K562 (cell line): Measurements from ENCODE around the gene ATP2A1. TPM values are rescaled to one million over a fixed set of nuclear protein-coding genes. Genes with fewer than 3 reads are reported as not detected.

Experiments
- CBX5 ChIP-seq: IDR thresholded peaks from 2 replicates; pipeline ENCODE4 v1.6.1; 2014; ENCODE audit warnings: low read depth, borderline replicate concordance
- CREM ChIP-seq: IDR thresholded peaks from 2 replicates; pipeline ENCODE4 v1.6.1; 2014; ENCODE audit warnings: antibody characterized with exemption, low read depth
- GABPB1 ChIP-seq: sonication (generic); formaldehyde crosslinking; IDR thresholded peaks from 2 replicates; pipeline ENCODE4 v1.8.0; 2022; ENCODE audit warnings: mild to moderate bottlenecking, missing genetic modification reagents
- MXI1 ChIP-seq: IDR thresholded peaks from 2 replicates; pipeline ENCODE4 v1.6.1; 2011; ENCODE audit warnings: low read depth, mild to moderate bottlenecking, improper control_type of control experiment, low read length
- NR2C1 ChIP-seq, 2 experiments: fragments of 450-650 bp; IDR thresholded peaks; 2 replicates each; pipeline ENCODE4 v1.6.1; 2017; ENCODE audit warnings: mild to moderate bottlenecking in 2 of 2, antibody characterized with exemption in 1 of 2, inconsistent platforms in 1 of 2, missing compliant biosample characterization in 1 of 2, missing genetic modification characterization in 1 of 2
- POLR3A ChIP-seq: IDR thresholded peaks from 2 replicates; pipeline ENCODE4 v1.6.1; 2011; ENCODE audit warnings: borderline replicate concordance, mild to moderate bottlenecking, moderate library complexity; ENCODE audit not compliant: insufficient read length, insufficient read depth; ENCODE audit errors: extremely low read depth
- PYGO2 ChIP-seq: fragments of 450-650 bp; IDR thresholded peaks from 2 replicates; pipeline ENCODE4 v1.6.1; 2016; ENCODE audit warnings: mild to moderate bottlenecking, missing genetic modification characterization, moderate library complexity, missing compliant biosample characterization
- RBFOX2 ChIP-seq: fragments of 200-400 bp; formaldehyde crosslinking; IDR thresholded peaks from 2 replicates; pipeline ENCODE4 v1.6.1; 2017; ENCODE audit warnings: low read depth, mild to moderate bottlenecking, low read length, moderate library complexity
- ZNF41 ChIP-seq: fragments of 250-450 bp; sonication (Bioruptor Pico); conservative IDR thresholded peaks from 2 replicates; pipeline ENCODE4 v1.4.0; 2020; ENCODE audit warnings: mild to moderate bottlenecking
- ZNF431 ChIP-seq: sonication (generic); formaldehyde crosslinking; IDR thresholded peaks from 2 replicates; pipeline ENCODE4 v1.8.0; 2022; ENCODE audit warnings: mild to moderate bottlenecking, missing genetic modification reagents
- ZSCAN32 ChIP-seq: fragments of 450-650 bp; formaldehyde crosslinking; IDR thresholded peaks from 2 replicates; pipeline ENCODE4 v1.4.0; 2020; ENCODE audit warnings: mild to moderate bottlenecking, moderate library complexity
- polyA plus RNA-seq, 8 experiments: library from polyadenylated mRNA; depleted of rRNA in 4 of 8; stranded (reverse) in 5 of 8; unstranded in 3 of 8; fragments of >200 nt; fragmentation: Nextera tagmentation in 2 of 8; fragmentation: Illumina TruSeq in 1 of 8; extraction: Ambion mirVana in 2 of 8; extraction: Trizol in 1 of 8; gene quantifications; 2 replicates each; pipeline versions ENCODE4 v1.2.1 to v1.2.3, GENCODE V29; 2011 to 2014; ENCODE audit warnings: inconsistent platforms in 1 of 8, missing spikeins in 1 of 8
- total RNA-seq, 7 experiments: library from RNA; depleted of rRNA in 6 of 7; stranded (reverse); fragments of >200 nt in 6 of 7; fragmentation: Illumina TruSeq in 2 of 7; extraction: Trizol in 2 of 7; gene quantifications; 2 replicates each; pipeline versions ENCODE4 v1.2.1 to v1.2.3, GENCODE V29; 2011 to 2021; ENCODE audit warnings: low replicate concordance in 1 of 7
- TF ChIP-seq, protein P1 (sequence below), 2 experiments: IDR thresholded peaks; 2 replicates each; pipeline ENCODE4 v1.6.1; 2011; ENCODE audit warnings: borderline replicate concordance in 1 of 2, control low read depth in 1 of 2, low read depth in 1 of 2, low read length in 1 of 2, mild to moderate bottlenecking in 1 of 2, mixed read lengths in 1 of 2, moderate library complexity in 1 of 2; ENCODE audit not compliant: insufficient read depth in 1 of 2, insufficient read length in 1 of 2, poor library complexity in 1 of 2, severe bottlenecking in 1 of 2; ENCODE audit errors: extremely low read depth in 1 of 2
- TF ChIP-seq, protein P2 (sequence below): sonication (generic); IDR thresholded peaks from 2 replicates; pipeline ENCODE4 v1.6.1; 2016
- TF ChIP-seq, protein P3 (sequence below): fragments of 250-450 bp; sonication (Bioruptor Pico); IDR thresholded peaks from 2 replicates; pipeline ENCODE4 v1.8.0; 2022; ENCODE audit warnings: inconsistent platforms, mild to moderate bottlenecking, moderate library complexity, borderline replicate concordance
- TF ChIP-seq, protein P4 (sequence below): sonication (generic); formaldehyde crosslinking; IDR thresholded peaks from 2 replicates; pipeline ENCODE4 v1.8.0; 2022; ENCODE audit warnings: missing genetic modification reagents, mild to moderate bottlenecking, moderate library complexity, borderline replicate concordance
- TF ChIP-seq, protein P5 (sequence below): sonication (generic); formaldehyde crosslinking; IDR thresholded peaks from 2 replicates; pipeline ENCODE4 v1.8.1; 2023; ENCODE audit warnings: mild to moderate bottlenecking, missing genetic modification reagents
- TF ChIP-seq, protein P6 (sequence below), 2 experiments: fragments of 450-650 bp in 1 of 2; sonication (generic) in 1 of 2; formaldehyde crosslinking; conservative IDR thresholded peaks; 2 replicates each; pipeline versions ENCODE4 v1.4.0 to v1.8.1; 2020 to 2022; ENCODE audit warnings: mild to moderate bottlenecking in 1 of 2, missing genetic modification reagents in 1 of 2

The ATP2A1 gene
- total and polyA plus RNA-seq, 9 of the 15 experiments (the other 6 are each of a cell fraction or from before 2014, with no cell fraction given) = 0.25 to 2.6 (median 0.65) TPM

DNA sequence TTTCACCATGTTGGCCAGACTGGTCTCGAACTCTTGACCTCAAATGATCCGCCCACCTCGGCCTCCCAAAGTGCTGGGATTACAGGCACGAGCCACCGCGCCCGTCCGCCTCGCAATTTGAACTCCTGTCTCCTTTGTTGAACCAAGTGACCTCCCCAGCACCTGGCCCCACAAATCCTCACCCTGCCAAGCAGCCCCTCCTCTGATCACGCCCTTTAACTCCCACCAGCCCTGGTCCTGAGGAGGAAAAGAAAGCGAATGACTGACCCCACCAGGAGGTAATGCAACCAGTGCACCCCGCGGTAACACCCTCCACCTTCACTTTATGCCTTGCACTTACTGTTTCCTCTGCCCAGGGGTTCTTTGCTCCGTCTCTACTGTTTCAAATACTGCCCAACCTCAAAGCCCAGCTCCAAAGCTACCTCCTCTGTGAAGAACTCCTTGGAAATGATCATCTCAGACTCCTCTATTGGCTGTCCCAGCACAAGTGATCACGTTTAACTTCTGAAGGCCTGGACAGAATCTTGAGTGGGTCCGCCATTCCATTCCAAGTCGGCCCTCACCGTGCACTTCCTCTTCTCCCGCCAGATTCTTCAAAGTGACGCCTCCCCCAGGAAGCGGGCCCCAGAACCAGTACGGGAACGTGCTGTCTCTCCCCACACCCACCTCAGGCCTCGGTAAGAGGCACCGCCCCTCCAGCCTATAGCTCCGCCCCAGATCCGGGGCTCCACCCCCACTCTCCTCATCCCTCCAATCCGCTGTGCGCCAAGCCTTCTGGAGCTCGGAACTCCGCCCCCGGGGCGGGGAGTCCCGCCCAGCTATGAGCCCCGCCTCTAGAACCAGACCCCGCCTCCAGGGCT lies 57.9 kb downstream of the ATP2A1 start (continued):
- TF ChIP-seq ZSCAN32 (CRISPR knock-in tag) (no peak), GABPB1 (CRISPR knock-in tag) (peak; percentile 40; the same call in 1 of the 2 replicates), POLR3A (no peak), CREM (peak; percentile 34; the same call in 1 of the 2 replicates), RBFOX2 (peak; percentile 62), PYGO2 (tag) (no peak), NR2C1 (IDR thresholded peaks at IDR 0.05) (0 out of 2 replicates have a peak, but pooled peaks have one; percentile 20), NR2C1 (tag; IDR thresholded peaks at IDR 0.05) (no peak), ZNF41 (CRISPR knock-in tag) (no peak), ZNF431 (CRISPR knock-in tag) (peak; percentile 71), CBX5 (no peak), MXI1 (peak; percentile 30; the same call in 1 of the 2 replicates)
- TF ChIP-seq, protein P1, sequence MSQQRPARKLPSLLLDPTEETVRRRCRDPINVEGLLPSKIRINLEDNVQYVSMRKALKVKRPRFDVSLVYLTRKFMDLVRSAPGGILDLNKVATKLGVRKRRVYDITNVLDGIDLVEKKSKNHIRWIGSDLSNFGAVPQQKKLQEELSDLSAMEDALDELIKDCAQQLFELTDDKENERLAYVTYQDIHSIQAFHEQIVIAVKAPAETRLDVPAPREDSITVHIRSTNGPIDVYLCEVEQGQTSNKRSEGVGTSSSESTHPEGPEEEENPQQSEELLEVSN (IDR thresholded peaks at IDR 0.05; ENCODE audit: borderline replicate concordance in 1 of 2, extremely low read depth in 1 of 2, insufficient read depth in 1 of 2, insufficient read length in 1 of 2, low read depth in 1 of 2, low read length in 1 of 2, poor library complexity in 1 of 2, severe bottlenecking in 1 of 2) = peak; percentile 85 to 94
- TF ChIP-seq, protein P2, sequence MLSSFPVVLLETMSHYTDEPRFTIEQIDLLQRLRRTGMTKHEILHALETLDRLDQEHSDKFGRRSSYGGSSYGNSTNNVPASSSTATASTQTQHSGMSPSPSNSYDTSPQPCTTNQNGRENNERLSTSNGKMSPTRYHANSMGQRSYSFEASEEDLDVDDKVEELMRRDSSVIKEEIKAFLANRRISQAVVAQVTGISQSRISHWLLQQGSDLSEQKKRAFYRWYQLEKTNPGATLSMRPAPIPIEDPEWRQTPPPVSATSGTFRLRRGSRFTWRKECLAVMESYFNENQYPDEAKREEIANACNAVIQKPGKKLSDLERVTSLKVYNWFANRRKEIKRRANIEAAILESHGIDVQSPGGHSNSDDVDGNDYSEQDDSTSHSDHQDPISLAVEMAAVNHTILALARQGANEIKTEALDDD = no peak
- TF ChIP-seq, protein P3, sequence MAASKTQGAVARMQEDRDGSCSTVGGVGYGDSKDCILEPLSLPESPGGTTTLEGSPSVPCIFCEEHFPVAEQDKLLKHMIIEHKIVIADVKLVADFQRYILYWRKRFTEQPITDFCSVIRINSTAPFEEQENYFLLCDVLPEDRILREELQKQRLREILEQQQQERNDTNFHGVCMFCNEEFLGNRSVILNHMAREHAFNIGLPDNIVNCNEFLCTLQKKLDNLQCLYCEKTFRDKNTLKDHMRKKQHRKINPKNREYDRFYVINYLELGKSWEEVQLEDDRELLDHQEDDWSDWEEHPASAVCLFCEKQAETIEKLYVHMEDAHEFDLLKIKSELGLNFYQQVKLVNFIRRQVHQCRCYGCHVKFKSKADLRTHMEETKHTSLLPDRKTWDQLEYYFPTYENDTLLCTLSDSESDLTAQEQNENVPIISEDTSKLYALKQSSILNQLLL (CRISPR knock-in tag) = no peak
- TF ChIP-seq, protein P4, sequence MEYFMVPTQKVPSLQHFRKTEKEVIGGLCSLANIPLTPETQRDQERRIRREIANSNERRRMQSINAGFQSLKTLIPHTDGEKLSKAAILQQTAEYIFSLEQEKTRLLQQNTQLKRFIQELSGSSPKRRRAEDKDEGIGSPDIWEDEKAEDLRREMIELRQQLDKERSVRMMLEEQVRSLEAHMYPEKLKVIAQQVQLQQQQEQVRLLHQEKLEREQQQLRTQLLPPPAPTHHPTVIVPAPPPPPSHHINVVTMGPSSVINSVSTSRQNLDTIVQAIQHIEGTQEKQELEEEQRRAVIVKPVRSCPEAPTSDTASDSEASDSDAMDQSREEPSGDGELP (CRISPR knock-in tag) = peak; percentile 61; the same call in 1 of the 2 replicates
- TF ChIP-seq, protein P5, sequence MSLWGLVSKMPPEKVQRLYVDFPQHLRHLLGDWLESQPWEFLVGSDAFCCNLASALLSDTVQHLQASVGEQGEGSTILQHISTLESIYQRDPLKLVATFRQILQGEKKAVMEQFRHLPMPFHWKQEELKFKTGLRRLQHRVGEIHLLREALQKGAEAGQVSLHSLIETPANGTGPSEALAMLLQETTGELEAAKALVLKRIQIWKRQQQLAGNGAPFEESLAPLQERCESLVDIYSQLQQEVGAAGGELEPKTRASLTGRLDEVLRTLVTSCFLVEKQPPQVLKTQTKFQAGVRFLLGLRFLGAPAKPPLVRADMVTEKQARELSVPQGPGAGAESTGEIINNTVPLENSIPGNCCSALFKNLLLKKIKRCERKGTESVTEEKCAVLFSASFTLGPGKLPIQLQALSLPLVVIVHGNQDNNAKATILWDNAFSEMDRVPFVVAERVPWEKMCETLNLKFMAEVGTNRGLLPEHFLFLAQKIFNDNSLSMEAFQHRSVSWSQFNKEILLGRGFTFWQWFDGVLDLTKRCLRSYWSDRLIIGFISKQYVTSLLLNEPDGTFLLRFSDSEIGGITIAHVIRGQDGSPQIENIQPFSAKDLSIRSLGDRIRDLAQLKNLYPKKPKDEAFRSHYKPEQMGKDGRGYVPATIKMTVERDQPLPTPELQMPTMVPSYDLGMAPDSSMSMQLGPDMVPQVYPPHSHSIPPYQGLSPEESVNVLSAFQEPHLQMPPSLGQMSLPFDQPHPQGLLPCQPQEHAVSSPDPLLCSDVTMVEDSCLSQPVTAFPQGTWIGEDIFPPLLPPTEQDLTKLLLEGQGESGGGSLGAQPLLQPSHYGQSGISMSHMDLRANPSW = peak; percentile 37
- TF ChIP-seq, protein P6, sequence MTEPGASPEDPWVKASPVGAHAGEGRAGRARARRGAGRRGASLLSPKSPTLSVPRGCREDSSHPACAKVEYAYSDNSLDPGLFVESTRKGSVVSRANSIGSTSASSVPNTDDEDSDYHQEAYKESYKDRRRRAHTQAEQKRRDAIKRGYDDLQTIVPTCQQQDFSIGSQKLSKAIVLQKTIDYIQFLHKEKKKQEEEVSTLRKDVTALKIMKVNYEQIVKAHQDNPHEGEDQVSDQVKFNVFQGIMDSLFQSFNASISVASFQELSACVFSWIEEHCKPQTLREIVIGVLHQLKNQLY (CRISPR knock-in tag; conservative IDR thresholded peaks at IDR 0.05) = no peak
